Stimulated activated CD4-positive, alpha-beta T cell treated with anti-CD3 and anti-CD28 coated beads, Interleukin-12 subunit alpha, Interleukin-12 subunit beta, amount 100 ng/mL, for 4 hours (primary cell): ENCODE data around the gene TTC34.
"Not testable (repeated sequence)": the region's sequence is repeated elsewhere in the genome, so short reads cannot be mapped to it uniquely, and the experiment has no call there.

Experiments used
- DNase-seq: peaks from one replicate; pipeline ENCODE4 v3.0.0-alpha.2; 2020

TTC34 gene

DNA sequence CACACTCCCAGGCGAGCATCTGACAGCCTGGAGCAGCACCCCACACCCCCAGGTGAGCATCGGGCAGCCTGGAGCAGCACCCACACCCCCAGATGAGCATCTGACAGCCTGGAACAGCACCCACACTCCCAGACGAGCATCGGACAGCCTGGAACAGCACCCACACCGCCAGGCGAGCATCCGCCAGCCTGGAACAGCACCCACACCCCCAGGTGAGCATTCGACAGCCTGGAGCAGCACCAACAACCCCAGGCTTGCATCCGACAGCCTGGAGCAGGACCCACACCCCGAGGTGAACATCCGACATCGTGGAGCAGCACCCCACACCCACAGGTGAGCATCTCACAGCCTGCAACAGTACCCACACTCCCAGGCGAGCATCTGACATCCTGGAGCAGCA is 42.1 kb downstream of the TTC34 start:
- not testable (repeated sequence) for DNase-seq

DNA sequence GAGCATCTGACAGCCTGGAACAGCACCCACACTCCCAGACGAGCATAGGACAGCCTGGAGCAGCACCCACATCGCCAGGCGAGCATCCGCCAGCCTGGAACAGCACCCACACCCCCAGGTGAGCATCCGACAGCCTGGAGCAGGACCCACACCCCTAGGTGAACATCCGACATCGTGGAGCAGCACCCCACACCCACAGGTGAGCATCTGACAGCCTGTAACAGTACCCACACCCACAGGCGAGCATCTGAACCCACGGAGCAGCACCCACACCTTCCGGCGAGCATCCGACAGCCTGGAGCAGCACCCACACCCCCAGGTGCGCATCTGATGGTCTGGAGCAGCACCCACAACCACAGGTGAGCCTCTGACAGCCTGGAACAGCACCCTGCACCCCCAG is 44.0 kb downstream of the TTC34 start:
- DNase-seq: not testable (repeated sequence)

GRCh38 chr1:2755426-2755825 is 46.1 kb downstream of the TTC34 start:
- not testable (repeated sequence) for DNase-seq

- not testable (repeated sequence) for DNase-seq
Observed at GRCh38 chr1:2754597-2754996, 46.9 kb downstream of the TTC34 start.

DNA sequence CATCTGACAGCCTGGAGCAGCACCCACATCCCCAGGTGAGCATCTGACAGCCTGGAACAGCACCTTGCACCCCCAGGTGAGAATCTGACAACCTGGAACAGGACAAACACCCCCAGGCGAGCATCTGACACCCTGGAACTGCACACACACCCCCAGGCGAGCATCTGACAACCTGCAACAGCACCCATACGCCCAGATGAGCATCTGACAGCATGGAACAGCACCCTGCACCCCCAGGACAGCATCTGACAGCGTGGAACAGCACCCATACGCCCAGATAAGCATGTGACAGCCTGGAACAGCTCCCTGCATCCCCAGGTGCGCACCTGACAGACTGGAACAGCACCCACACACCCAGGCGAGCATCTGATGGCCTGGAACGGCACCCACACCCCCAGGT is 49.0 kb downstream of the TTC34 start:
- not testable (repeated sequence) for DNase-seq

GRCh38 chr1:2751866-2752265 is 49.6 kb downstream of the TTC34 start:
- not testable (repeated sequence) for DNase-seq

DNA sequence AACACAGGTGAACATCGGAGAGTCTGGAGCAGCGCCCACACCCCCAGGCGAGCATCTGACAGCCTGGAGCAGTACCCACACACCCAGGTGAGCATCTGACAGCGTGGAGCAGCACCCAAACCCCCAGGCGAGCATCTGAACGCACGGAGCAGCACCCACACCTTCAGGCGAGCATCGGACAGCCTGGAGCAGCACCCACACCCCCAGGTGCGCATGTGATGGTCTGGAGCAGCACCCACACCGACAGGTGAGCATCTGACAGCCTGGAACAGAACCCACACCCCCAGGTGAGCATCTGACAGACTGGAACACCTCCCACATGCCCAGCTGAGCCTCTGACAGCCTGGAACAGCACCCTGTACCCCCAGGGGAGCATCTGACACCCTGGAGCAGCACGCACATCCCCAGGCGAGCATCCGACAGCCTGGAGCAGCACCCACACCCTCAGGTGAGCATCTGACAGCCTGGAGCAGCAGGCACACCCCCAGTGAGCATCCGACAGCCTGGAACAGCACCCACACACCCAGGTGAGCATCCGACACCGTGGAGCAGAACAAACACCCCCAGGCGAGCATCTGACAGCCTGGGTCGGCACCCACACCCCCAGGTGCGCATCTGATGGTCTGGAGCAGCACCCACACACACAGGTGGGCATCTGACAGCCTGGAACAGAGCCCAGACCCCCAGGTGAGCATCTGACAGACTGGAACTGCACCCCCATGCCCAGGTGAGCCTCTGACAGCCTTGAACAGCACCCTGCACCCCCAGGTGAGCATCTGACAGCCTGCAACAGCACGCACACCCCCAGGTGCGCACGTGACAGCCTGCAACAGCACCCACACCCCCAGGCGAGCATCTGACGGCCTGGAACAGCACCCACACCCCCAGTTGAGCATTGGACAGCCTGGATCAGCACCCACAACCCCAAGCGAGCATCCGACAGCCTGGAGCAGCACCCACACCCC is 50.4 kb downstream of the TTC34 start:
- not testable (repeated sequence) for DNase-seq

DNA sequence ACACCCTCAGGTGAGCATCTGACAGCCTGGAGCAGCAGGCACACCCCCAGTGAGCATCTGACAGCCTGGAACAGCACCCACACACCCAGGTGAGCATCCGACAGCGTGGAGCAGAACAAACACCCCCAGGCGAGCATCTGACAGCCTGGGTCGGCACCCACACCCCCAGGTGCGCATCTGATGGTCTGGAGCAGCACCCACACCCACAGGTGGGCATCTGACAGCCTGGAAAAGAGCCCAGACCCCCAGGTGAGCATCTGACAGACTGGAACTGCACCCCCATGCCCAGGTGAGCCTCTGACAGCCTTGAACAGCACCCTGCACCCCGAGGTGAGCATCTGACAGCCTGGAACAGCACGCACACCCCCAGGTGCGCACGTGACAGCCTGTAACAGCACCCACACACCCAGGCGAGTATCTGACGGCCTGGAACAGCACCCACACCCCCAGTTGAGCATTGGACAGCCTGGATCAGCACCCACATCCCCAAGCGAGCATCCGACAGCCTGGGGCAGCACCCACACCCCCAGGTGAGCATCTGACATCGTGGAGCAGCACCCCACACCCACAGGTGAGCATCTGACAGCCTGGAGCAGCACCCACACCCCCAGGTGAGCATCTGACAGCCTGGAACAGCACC is 51.3 kb downstream of the TTC34 start:
- not testable (repeated sequence) for DNase-seq

DNA sequence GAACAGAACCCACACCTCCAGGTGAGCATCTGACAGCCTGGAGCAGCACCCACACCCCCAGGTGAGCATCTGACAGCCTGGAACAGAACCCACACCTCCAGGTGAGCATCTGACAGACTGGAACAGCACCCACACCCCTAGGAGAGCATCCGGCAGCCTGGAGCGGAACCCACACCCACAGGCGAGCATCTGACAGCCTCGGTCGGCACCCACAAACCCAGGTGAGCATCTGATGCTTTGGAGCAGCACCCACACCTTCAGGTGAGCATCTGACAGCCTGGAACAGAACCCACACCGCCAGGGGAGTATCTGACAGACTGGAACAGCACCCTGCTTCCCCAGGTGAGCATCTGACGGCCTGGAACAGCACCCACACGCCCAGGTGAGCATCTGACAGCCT is 52.9 kb downstream of the TTC34 start:
- not testable (repeated sequence) for DNase-seq

GRCh38 chr1:2694796-2695195 is 106.7 kb downstream of the TTC34 start:
- DNase-seq: not testable (repeated sequence)

- DNase-seq: not testable (repeated sequence)
Observed at GRCh38 chr1:2690180-2690579, 111.3 kb downstream of the TTC34 start.

DNA sequence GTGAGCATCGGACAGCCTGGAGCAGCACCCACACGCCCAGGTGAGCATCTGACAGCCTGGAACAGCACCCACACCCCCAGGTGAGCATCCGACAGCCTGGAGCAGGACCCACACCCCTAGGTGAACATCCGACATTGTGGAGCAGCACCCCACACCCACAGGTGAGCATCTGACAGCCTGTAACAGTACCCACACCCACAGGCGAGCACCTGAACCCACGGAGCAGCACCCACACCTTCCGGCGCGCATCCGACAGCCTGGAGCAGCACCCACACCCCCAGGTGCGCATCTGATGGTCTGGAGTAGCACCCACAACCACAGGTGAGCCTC is 113.2 kb downstream of the TTC34 start:
- DNase-seq: not testable (repeated sequence)

DNA sequence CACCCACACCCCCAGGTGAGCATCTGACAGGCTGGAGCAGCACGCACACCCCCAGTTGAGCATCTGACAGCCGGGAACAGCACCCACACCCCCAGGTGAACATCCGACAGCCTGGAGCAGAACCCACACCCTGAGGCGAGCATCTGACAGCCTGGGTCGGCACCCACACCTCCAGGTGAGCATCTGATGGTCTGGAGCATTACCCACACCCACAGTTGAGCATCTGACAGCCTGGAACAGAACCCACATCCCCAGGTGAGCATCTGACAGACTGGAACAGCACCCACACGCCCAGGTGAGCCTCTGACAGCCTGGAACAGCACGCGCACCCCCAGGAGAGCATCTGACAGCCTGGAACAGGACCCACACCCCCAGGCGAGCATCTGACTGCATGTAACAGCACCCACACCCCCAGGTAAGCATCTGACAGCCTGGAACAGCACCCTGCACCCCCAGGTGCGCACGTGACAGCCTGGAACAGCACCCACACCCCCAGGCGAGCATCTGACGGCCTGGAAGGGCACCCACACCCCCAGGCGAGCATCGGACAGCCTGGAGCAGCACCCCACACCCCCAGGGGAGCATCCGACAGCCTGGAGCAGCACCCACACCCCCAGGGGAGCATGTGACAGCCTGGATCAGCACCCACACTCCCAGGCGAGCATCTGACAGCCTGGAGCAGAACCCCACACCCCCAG is 113.7 kb downstream of the TTC34 start:
- not testable (repeated sequence) for DNase-seq

DNA sequence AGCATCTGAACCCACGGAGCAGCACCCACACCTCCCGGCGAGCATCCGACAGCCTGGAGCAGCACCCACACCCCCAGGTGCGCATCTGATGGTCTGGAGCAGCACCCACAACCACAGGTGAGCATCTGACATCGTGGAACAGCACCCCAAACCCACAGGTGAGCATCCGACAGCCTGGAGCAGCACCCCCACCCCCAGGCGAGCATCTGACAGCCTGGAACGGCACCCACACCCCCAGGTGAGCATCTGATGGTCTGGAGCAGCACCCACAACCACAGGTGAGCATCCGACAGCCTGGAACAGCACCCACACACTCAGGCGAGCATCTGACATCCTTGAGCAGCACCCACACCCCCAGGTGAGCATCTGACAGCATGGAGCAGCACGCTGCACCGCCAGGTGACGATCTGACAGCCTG is 114.3 kb downstream of the TTC34 start:
- DNase-seq: not testable (repeated sequence)

DNA sequence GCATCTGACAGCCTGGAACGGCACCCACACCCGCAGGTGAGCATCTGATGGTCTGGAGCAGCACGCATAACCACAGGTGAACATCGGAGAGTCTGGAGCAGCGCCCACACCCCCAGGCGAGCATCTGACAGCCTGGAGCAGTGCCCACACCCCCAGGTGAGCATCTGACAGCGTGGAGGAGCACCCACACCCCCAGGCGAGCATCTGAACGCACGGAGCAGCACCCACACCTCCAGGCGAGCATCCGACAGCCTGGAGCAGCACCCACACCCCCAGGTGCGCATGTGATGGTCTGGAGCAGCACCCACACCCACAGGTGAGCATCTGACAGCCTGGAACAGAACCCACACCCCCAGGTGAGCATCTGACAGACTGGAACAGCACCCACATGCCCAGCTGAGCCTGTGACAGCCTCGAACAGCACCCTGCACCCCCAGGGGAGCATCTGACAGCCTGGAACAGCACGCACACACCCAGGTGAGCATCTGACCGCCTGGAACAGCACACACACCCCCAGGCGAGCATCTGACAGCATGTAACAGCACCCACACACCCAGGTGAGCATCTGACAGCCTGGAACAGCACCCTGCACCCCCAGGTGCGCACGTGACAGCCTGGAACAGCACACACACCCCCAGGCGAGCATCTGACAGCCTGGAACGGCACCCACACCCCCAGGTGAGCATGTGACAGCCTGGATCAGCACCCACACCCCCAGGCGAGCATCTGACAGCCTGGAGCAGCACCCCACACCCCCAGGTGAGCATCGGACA is 115.2 kb downstream of the TTC34 start:
- DNase-seq: not testable (repeated sequence)

DNA sequence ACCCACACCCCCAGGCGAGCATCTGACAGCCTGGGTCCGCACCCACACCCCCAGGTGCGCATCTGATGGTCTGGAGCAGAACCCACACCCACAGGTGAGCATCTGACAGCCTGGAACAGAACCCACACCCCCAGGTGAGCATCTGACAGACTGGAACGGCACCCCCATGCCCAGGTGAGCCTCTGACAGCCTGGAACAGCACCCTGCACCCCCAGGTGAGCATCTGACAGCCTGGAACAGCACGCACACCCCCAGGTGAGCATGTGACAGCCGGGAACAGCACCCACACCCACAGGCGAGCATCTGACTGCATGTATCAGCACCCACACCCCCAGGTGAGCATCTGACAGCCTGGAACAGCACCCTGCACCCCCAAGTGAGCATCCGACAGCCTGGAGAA is 115.8 kb downstream of the TTC34 start:
- not testable (repeated sequence) for DNase-seq

DNA sequence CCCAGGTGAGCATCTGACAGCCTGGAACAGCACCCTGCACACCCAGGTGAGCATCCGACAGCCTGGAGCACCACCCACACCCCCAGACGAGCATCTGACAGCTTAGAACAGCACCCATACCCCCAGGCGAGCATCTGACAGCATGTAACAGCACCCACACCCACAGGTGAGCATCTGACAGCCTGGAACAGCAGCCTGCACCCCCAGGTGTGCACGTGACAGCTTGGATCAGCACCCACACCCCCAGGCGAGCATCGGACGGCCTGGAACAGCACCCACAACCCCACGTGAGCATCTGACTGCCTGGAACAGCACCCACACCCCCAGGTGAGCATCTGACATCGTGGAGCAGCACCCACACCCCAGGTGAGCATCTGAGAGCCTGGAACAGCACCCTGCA is 116.6 kb downstream of the TTC34 start:
- not testable (repeated sequence) for DNase-seq

GRCh38 chr1:2684000-2684399 is 117.5 kb downstream of the TTC34 start:
- DNase-seq: not testable (repeated sequence)

DNA sequence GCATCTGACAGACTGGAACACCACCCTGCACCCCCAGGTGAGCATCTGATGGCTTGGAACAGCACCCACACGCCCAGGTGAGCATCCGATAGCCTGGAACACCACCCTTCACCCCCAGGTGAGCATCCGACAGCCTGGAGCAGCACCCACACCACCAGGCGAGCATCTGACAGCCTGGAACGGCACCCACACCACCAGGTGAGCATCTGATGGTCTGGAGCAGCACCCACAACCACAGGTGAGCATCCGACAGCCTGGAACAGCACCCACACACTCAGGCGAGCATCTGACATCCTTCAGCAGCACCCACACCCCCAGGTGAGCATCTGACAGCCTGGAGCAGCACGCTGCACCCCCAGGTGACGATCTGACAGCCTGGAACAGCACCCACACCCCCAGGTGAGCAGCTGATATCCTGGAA is 118.2 kb downstream of the TTC34 start:
- not testable (repeated sequence) for DNase-seq

DNA sequence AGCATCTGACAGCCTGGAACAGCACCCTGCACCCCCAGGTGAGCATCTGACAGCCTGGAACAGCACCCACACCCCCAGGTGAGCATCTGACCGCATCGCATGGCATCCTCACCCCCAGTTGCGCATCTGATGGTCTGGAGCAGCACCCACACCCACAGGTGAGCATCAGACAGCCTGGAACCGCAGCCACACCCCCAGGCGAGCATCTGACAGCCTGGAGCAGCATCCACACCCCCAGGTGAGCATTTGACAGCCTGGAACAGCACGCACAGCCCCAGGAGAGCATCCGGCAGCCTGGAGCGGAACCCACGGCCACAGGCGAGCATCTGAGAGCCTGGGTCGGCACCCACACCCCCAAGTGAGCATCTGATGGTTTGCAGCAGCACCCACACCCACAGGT is 118.6 kb downstream of the TTC34 start:
- not testable (repeated sequence) for DNase-seq

- not testable (repeated sequence) for DNase-seq
Observed at GRCh38 chr1:2676726-2677125, 124.8 kb downstream of the TTC34 start.

DNA sequence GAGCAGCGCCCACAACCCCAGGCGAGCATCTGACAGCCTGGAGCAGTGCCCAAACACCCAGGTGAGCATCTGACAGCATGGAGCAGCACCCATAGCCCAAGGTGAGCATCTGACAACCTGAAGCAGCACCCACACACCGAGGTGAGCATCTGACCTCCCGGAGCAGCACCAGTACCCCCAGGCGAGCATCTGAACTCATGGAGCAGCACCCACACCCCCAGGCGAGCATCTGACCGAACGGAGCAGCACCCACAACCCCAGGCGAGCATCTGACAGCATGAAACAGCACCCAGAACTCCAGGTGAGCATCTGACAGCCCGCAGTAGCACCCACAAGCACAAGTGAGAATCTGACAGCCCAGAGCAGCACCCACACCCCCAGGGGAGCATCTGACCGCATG is 129.8 kb downstream of the TTC34 start:
- DNase-seq: not testable (repeated sequence)

DNA sequence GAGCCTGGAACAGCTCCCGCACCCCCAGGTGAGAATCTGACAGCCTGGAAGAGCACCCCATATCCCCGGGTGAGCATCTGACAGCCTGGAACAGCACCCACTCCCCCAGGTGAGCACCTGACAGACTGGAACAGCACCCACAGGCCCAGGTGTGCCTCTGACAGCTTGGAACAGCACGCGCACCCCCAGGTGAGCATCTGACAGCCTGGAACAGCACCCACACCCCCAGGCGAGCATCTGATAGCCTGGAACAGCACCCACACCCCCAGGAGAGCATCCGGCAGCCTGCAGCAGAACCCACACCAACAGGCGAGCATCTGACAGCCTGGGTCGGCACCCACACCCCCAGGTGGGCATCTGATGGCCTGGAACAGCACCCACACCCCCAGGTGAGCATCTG is 141.7 kb downstream of the TTC34 start:
- DNase-seq: not testable (repeated sequence)
